ENCODE measurements around the gene ITPA.

Gene ITPA

GRCh38 chr20:3166913-3167342, 42.4 kb upstream of the ITPA start:
- Histone ChIP-seq H3K9ac (ENCODE audit: low read depth, low read length) (no peak overlapping the region), H3K4me1 (ENCODE audit: control insufficient read depth, insufficient read depth, low read length) (peaks cover 17% of the 10 kb centered on the region), H3K36me3 (ENCODE audit: control insufficient read depth, insufficient read depth, low read length) (peaks cover 7% of the 10 kb centered on the region; the same call in 1 of the 2 replicates), H3K9me3 (ENCODE audit: control insufficient read depth, insufficient read depth, low read length) (no peaks in the 10 kb centered on the region), H3K4me3 (ENCODE audit: low read depth, low read length) (no peak overlapping the region), H3K27me3 (ENCODE audit: control insufficient read depth, insufficient read depth, low read length) (no peaks in the 10 kb centered on the region), H3K27ac (ENCODE audit: low read depth, low read length) (no peak overlapping the region)

GRCh38 chr20:3167738-3168078, 41.6 kb upstream of the ITPA start:
- Histone ChIP-seq H3K27me3 (ENCODE audit: control insufficient read depth, insufficient read depth, low read length) (no peaks in the 10 kb centered on the region; the same call in 1 of the 2 replicates), H3K9me3 (ENCODE audit: control insufficient read depth, insufficient read depth, low read length) (no peaks in the 10 kb centered on the region), H3K36me3 (ENCODE audit: control insufficient read depth, insufficient read depth, low read length) (peaks cover 7% of the 10 kb centered on the region; the same call in 1 of the 2 replicates), H3K4me1 (ENCODE audit: control insufficient read depth, insufficient read depth, low read length) (peaks cover 25% of the 10 kb centered on the region), H3K9ac (ENCODE audit: low read depth, low read length) (peak overlapping the region; percentile 36; the same call in 1 of the 2 replicates), H3K4me3 (ENCODE audit: low read depth, low read length) (peak overlapping the region; percentile 61), H3K27ac (ENCODE audit: low read depth, low read length) (no peak overlapping the region)

DNA sequence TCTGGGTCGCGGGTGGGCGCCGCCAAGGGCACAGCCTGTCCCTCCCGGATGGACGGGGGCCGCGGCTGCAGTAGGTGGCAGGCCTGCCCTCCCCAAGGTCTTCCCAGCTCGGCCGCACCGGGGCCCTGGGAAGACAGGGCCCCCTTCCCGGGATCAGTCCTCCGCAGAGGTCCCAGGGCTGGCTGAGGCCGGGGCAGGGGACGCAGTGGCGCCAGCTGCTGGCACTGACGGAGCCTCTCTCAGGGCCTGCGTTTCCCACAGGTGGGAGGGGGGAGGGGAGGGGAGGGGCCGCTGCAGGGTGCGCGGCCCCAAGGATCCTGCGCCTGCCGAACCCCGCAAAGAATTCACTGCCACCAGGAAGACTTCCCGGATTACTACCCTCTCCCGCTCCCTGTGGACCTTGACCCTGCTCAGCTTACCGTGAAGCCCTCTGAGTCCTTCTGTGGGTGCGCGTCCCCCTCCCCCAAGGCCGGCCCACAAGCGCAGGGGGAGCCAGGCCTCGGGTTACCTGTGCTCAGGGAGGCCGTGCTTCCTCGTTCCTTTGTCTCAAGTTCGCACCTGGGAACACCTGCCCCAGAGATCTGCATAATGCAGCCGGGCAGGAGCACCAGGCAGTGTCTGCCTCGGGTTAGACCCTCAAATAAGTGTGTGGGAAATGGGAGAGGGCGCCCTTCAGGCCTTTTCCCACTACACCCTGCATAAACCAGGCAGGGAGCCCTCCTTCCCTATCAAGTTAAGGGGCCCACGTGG, 41.0 kb upstream of the ITPA start:
- no peaks in the 10 kb centered on the region for H3K9me3 ChIP-seq (ENCODE audit: control insufficient read depth, insufficient read depth, low read length)
- peaks cover 25% of the 10 kb centered on the region for H3K4me1 ChIP-seq (ENCODE audit: control insufficient read depth, insufficient read depth, low read length)
- H3K36me3 ChIP-seq (ENCODE audit: control insufficient read depth, insufficient read depth, low read length) = peaks cover 7% of the 10 kb centered on the region; the same call in 1 of the 2 replicates
- peak overlapping the region; percentile 61 for H3K4me3 ChIP-seq (ENCODE audit: low read depth, low read length)
- H3K27ac ChIP-seq (ENCODE audit: low read depth, low read length) = no peak overlapping the region
- H3K27me3 ChIP-seq (ENCODE audit: control insufficient read depth, insufficient read depth, low read length) = no peaks in the 10 kb centered on the region; the same call in 1 of the 2 replicates
- H3K9ac ChIP-seq (ENCODE audit: low read depth, low read length) = peak overlapping the region; percentile 67

GRCh38 chr20:3168829-3169590, 40.3 kb upstream of the ITPA start:
- H3K27me3 ChIP-seq (ENCODE audit: control insufficient read depth, insufficient read depth, low read length) = no peaks in the 10 kb centered on the region; the same call in 1 of the 2 replicates
- H3K9me3 ChIP-seq (ENCODE audit: control insufficient read depth, insufficient read depth, low read length) = no peaks in the 10 kb centered on the region
- no peak overlapping the region for H3K27ac ChIP-seq (ENCODE audit: low read depth, low read length)
- peaks cover 25% of the 10 kb centered on the region for H3K4me1 ChIP-seq (ENCODE audit: control insufficient read depth, insufficient read depth, low read length)
- peak overlapping the region; percentile 61; the same call in 1 of the 2 replicates for H3K4me3 ChIP-seq (ENCODE audit: low read depth, low read length)
- H3K9ac ChIP-seq (ENCODE audit: low read depth, low read length) = peak overlapping the region; percentile 67; the same call in 1 of the 2 replicates
- peaks cover 7% of the 10 kb centered on the region; the same call in 1 of the 2 replicates for H3K36me3 ChIP-seq (ENCODE audit: control insufficient read depth, insufficient read depth, low read length)

DNA sequence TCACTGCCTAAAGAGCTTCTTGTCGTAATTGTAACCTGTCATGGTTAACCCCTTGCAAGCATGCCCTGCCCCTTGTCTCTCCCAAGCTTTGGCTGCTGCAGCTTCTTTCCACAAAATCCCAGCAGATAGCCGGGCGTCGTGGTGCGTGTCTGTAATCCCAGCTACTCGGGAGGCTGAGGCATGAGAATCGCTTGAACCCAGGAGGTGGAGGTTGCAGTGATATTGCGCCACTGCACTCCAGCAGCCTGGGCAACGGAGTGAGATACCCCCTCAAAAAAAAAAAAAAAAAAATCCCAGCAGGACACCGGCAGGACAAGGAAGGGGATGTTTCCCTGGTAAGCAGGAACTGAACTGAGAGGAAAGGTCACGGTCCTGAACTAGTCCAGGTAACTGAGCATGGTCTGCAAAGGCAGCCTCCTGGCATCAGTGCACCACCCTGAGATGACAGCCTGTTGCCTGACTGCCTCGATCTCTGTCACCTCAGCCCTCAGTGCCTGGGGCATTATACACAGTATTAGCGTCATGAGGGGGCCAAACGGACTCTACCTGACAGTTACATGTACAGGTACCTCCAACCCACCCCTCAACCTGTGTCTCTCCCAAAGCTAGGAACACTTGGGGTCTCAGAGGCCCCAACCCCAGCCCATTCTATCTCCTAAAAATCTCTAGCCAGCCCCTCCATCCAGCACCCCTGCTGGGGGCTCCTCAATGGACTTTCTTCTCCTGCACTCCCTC, 37.7 kb upstream of the ITPA start:
- no peak overlapping the region for H3K9ac ChIP-seq (ENCODE audit: low read depth, low read length)
- peaks cover 35% of the 10 kb centered on the region for H3K4me1 ChIP-seq (ENCODE audit: control insufficient read depth, insufficient read depth, low read length)
- no peaks in the 10 kb centered on the region for H3K36me3 ChIP-seq (ENCODE audit: control insufficient read depth, insufficient read depth, low read length)
- H3K27ac ChIP-seq (ENCODE audit: low read depth, low read length) = no peak overlapping the region
- no peaks in the 10 kb centered on the region; the same call in 1 of the 2 replicates for H3K27me3 ChIP-seq (ENCODE audit: control insufficient read depth, insufficient read depth, low read length)
- H3K9me3 ChIP-seq (ENCODE audit: control insufficient read depth, insufficient read depth, low read length) = no peaks in the 10 kb centered on the region
- no peak overlapping the region for H3K4me3 ChIP-seq (ENCODE audit: low read depth, low read length)

GRCh38 chr20:3172126-3172932, 37.0 kb upstream of the ITPA start:
- Histone ChIP-seq H3K27me3 (ENCODE audit: control insufficient read depth, insufficient read depth, low read length) (no peaks in the 10 kb centered on the region; the same call in 1 of the 2 replicates), H3K27ac (ENCODE audit: low read depth, low read length) (peak overlapping the region; percentile 93), H3K36me3 (ENCODE audit: control insufficient read depth, insufficient read depth, low read length) (no peaks in the 10 kb centered on the region), H3K4me1 (ENCODE audit: control insufficient read depth, insufficient read depth, low read length) (peaks cover 34% of the 10 kb centered on the region), H3K4me3 (ENCODE audit: low read depth, low read length) (peak overlapping the region; percentile 94), H3K9ac (ENCODE audit: low read depth, low read length) (peak overlapping the region; percentile 38; the same call in 1 of the 2 replicates), H3K9me3 (ENCODE audit: control insufficient read depth, insufficient read depth, low read length) (no peaks in the 10 kb centered on the region)

- Histone ChIP-seq H3K27me3 (ENCODE audit: control insufficient read depth, insufficient read depth, low read length) (no peaks in the 10 kb centered on the region; the same call in 1 of the 2 replicates), H3K4me3 (ENCODE audit: low read depth, low read length) (peak within 1 kb of the TSS; percentile 94), H3K27ac (ENCODE audit: low read depth, low read length) (peak within 1 kb of the TSS; percentile 93), H3K4me1 (ENCODE audit: control insufficient read depth, insufficient read depth, low read length) (peaks cover 32% of the 10 kb centered on the region), H3K36me3 (ENCODE audit: control insufficient read depth, insufficient read depth, low read length) (no peaks in the 10 kb centered on the region), H3K9ac (ENCODE audit: low read depth, low read length) (peak within 1 kb of the TSS; percentile 80), H3K9me3 (ENCODE audit: control insufficient read depth, insufficient read depth, low read length) (no peaks in the 10 kb centered on the region)
Measured at GRCh38 chr20:3172933-3173609, 36.2 kb upstream of the ITPA start, which contains the start of gene LZTS3. TSS of gene LZTS3 (minus strand) at chr20:3173549. CDS start at chr20:3167163, 6,386 bp downstream.

- Histone ChIP-seq H3K9me3 (ENCODE audit: control insufficient read depth, insufficient read depth, low read length) (no peaks in the 10 kb centered on the region), H3K9ac (ENCODE audit: low read depth, low read length) (peak overlapping the region; percentile 76), H3K27ac (ENCODE audit: low read depth, low read length) (peak overlapping the region; percentile 93), H3K4me3 (ENCODE audit: low read depth, low read length) (peak overlapping the region; percentile 94), H3K4me1 (ENCODE audit: control insufficient read depth, insufficient read depth, low read length) (peaks cover 29% of the 10 kb centered on the region), H3K36me3 (ENCODE audit: control insufficient read depth, insufficient read depth, low read length) (no peaks in the 10 kb centered on the region), H3K27me3 (ENCODE audit: control insufficient read depth, insufficient read depth, low read length) (no peaks in the 10 kb centered on the region; the same call in 1 of the 2 replicates)
Measured at GRCh38 chr20:3173610-3174441, 35.5 kb upstream of the ITPA start.
